Measurements from ENCODE around the gene SLC15A4. TPM values are rescaled to one million over a fixed set of nuclear protein-coding genes. Genes with fewer than 3 reads are reported as not detected.

SLC15A4 gene
- total RNA-seq, 4 donors from 2014 or later, result 28.1 to 49.9 (median 45.8) TPM

DNA sequence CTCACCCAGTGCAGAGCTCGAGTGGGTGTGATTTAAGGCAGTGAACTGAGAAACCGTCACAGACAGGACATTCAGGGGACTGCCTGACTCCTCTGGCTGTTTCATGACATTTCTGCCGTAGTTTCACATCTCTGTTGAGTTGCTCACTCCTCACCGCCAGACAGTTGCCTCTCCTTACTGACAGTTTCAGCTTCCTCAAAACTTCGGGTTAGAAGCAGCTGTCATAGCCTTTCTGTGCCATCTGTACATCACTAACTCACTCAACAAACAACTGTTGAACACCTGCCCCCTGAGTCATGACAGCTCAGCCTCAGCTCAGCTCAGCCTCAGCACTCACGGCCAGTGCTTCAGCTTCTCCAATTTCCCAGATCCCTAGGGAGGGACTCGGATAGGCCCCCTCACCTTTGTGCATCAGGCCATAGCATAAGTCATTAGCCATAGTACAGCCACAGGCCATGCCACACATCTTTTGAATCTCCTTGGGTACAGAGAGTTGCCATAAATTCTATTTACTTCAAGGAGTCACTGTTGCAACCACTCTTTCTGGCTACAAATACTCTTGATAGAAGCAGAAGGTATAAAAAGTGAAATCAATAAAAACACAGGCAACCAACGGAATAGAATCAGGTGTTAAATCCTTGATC, 6.2 kb upstream of the SLC15A4 start:
- Histone ChIP-seq H3K9me3 (peaks cover 0 to 5% (median 0%) of the 10 kb centered on the region in 3 donors), H3K36me3 (peaks cover 0 to 5% of the 10 kb centered on the region in 2 donors), H3K4me1 (no peaks in the 10 kb centered on the region), H3K27me3 (no peaks in the 10 kb centered on the region), H3K27ac (no peak overlapping the region), H3K4me3 (no peak overlapping the region)
- peak; percentile 48 for ATAC-seq
- WGBS, 2 donors (ENCODE audit: low coverage in 1 of 2), result 69 to 79% methylated on average over 4 to 8 of the region's 8 CpGs
- TF ChIP-seq, protein P1, sequence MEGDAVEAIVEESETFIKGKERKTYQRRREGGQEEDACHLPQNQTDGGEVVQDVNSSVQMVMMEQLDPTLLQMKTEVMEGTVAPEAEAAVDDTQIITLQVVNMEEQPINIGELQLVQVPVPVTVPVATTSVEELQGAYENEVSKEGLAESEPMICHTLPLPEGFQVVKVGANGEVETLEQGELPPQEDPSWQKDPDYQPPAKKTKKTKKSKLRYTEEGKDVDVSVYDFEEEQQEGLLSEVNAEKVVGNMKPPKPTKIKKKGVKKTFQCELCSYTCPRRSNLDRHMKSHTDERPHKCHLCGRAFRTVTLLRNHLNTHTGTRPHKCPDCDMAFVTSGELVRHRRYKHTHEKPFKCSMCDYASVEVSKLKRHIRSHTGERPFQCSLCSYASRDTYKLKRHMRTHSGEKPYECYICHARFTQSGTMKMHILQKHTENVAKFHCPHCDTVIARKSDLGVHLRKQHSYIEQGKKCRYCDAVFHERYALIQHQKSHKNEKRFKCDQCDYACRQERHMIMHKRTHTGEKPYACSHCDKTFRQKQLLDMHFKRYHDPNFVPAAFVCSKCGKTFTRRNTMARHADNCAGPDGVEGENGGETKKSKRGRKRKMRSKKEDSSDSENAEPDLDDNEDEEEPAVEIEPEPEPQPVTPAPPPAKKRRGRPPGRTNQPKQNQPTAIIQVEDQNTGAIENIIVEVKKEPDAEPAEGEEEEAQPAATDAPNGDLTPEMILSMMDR (IDR thresholded peaks at IDR 0.05), result no peak
- TF ChIP-seq EP300 (IDR thresholded peaks at IDR 0.05), result no peak
- TF ChIP-seq POLR2AphosphoS5 (IDR thresholded peaks at IDR 0.05), result no peak
- no peak for TF ChIP-seq POLR2A (IDR thresholded peaks at IDR 0.05)

DNA sequence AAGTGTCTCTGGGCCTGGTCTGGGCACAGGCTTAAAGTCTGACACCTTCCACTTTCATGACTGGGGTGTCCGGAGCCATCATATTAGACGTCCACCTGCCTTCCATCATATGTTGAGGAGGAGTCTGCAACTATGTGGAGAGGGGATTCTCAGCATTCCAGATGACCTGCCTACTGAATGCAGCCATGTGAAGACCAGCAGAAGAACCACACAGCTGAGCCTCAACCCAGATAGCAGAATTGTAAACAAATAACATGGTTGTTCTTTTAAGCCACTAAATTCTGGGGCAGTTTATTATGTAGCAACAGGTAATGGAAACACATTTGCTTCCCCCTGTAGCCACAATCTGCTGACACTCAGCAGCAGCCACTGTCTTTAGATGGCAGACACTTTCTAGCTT, 4.0 kb upstream of the SLC15A4 start:
- 79% methylated on average over 2 of the region's 2 CpGs; no CpG with 5 or more reads in 1 of the 2 donors for WGBS, 2 donors (ENCODE audit: low coverage in 1 of 2)

DNA sequence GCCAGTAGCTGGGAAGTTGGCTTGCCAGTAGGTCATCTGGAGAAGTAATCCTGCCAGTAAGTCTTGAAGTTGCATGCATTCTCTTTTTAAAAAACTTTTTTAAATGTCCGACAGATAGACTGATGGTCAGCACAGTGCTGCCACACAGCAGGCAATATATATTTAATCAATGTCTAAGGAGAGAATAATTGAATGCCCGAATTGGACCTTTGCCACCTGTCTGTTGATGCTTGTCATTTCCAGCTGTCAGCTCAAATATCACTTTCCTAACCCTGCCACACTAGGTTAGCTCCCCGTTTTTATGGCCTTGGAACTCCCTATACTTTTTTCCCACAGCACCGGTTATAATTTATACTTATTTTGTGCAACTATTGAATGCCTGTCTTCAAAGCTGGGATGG, 2.1 kb upstream of the SLC15A4 start:
- ATAC-seq, result no peak
- WGBS, 2 donors (ENCODE audit: low coverage in 1 of 2), result 74 to 77% methylated on average over 4 of the region's 4 CpGs
- Histone ChIP-seq H3K9me3 (peaks cover 0 to 5% (median 0%) of the 10 kb centered on the region in 3 donors), H3K27me3 (no peaks in the 10 kb centered on the region), H3K27ac (no peak overlapping the region), H3K4me3 (no peak overlapping the region), H3K36me3 (peaks cover 0 to 12% of the 10 kb centered on the region in 2 donors), H3K4me1 (peaks cover 3 to 32% (median 20%) of the 10 kb centered on the region in 3 donors)
- TF ChIP-seq POLR2A (IDR thresholded peaks at IDR 0.05), result no peak
- TF ChIP-seq, protein P1 (IDR thresholded peaks at IDR 0.05), result no peak
- TF ChIP-seq EP300 (IDR thresholded peaks at IDR 0.05), result no peak
- no peak for TF ChIP-seq POLR2AphosphoS5 (IDR thresholded peaks at IDR 0.05)

More for the DNA sequence above, 4.0 kb upstream of the SLC15A4 start:
- peaks cover 0 to 5% of the 10 kb centered on the region in 2 donors for H3K36me3 ChIP-seq
- H3K27ac ChIP-seq, result no peak overlapping the region
- no peaks in the 10 kb centered on the region for H3K27me3 ChIP-seq
- no peak overlapping the region for H3K4me3 ChIP-seq
- peaks cover 0 to 13% (median 7%) of the 10 kb centered on the region in 3 donors for H3K4me1 ChIP-seq
- no peak for ATAC-seq
- no peak for TF ChIP-seq EP300 (IDR thresholded peaks at IDR 0.05)
- TF ChIP-seq POLR2AphosphoS5 (IDR thresholded peaks at IDR 0.05), result no peak
- no peak for TF ChIP-seq POLR2A (IDR thresholded peaks at IDR 0.05)
- TF ChIP-seq, protein P1 (IDR thresholded peaks at IDR 0.05), result no peak
- H3K9me3 ChIP-seq, result peaks cover 0 to 5% (median 0%) of the 10 kb centered on the region in 3 donors

DNA sequence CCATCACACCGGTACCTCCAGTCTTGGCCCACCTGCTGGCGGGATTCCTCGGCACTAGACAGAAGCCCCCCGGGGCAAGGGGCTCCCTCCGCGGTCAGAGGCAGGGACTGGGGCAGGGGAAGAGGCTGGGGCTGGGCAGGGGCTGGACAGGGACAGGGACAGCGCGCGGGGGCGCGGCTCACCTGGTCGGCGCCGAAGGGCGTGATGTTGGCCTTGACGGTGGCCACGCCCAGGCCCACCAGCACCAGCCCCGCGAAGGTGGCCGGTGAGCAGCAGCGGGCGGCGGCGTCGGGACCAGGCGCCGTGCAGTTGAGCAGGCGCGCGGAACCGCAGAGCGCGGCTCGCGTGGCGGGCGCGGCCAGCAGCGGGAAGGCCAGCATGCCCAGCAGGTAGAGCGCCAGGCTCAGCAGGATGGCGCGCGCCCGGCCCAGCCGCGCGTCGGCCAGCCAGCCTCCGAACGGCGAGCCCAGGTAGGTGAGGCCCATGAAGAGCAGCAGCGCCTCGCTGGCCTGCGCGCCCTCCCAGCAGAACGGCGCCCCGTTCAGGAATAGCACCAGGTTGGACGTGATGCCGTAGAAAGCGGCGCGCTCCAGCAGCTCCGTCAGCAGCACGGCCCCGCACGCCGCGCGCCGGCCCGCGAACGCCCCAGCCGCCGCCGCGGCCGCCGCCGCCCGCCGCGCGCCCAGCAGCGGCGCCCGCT, 392 bp downstream of the SLC15A4 start:
- Histone ChIP-seq H3K27me3 (no peaks in the 10 kb centered on the region), H3K36me3 (peaks cover 0 to 17% of the 10 kb centered on the region in 2 donors), H3K9me3 (peaks cover 0 to 5% (median 0%) of the 10 kb centered on the region in 3 donors), H3K4me3 (peak overlapping the region; percentile 76 to 98), H3K27ac (peak overlapping the region; percentile 51 to 90 (median 86)), H3K4me1 (peaks cover 3 to 57% (median 24%) of the 10 kb centered on the region in 3 donors)
- peak; percentile 55 for ATAC-seq
- WGBS, 2 donors (ENCODE audit: low coverage in 1 of 2), result no CpG with 5 or more reads among the region's 88 CpGs
- no peak for TF ChIP-seq EP300 (IDR thresholded peaks at IDR 0.05)
- no peak for TF ChIP-seq POLR2AphosphoS5 (IDR thresholded peaks at IDR 0.05)
- no peak for TF ChIP-seq POLR2A (IDR thresholded peaks at IDR 0.05)
- TF ChIP-seq, protein P1 (IDR thresholded peaks at IDR 0.05), result no peak

All from gastroesophageal sphincter (tissue), 4 donors.